Stomach (tissue), 9 donors: Measurements from ENCODE around the gene KANTR. TPM values are rescaled to one million over a fixed set of nuclear protein-coding genes. Genes with fewer than 3 reads are reported as not detected.
"Not testable (repeated sequence)": the region's sequence is repeated elsewhere in the genome, so short reads cannot be mapped to it uniquely, and the experiment has no call there.

Experiments used
- DNase-seq, 2 donors: peaks; one replicate each; pipeline versions ENCODE4 v3.0.0 to v3.0.0-alpha.2; 2013 to 2019
- H3K27ac ChIP-seq, 5 donors: fragments of 200-600 bp in 4 of 5; sonication (generic) in 4 of 5; one replicate each; pipeline ENCODE4 v1.5.1; 2013 to 2019; ENCODE audit warnings: mild to moderate bottlenecking in 1 of 5, moderate library complexity in 1 of 5
- H3K27me3 ChIP-seq, 3 donors: fragments of 200-600 bp; sonication (generic); one replicate each; pipeline ENCODE4 v1.5.1; 2017 to 2019; ENCODE audit warnings: mixed run types in 1 of 3
- H3K36me3 ChIP-seq, 4 donors: fragments of 200-600 bp; sonication (generic); 1 replicate in 3 of 4; 2 replicates in 1 of 4; pipeline ENCODE4 v1.5.1; 2016 to 2019
- H3K4me1 ChIP-seq, 4 donors: fragments of 200-600 bp; sonication (generic); one replicate each; pipeline ENCODE4 v1.5.1; 2016 to 2019
- H3K4me3 ChIP-seq, 4 donors: fragments of 200-600 bp; sonication (generic) in 3 of 4; one replicate each; pipeline ENCODE4 v1.5.1; 2016 to 2019; ENCODE audit warnings: mild to moderate bottlenecking in 1 of 4
- H3K9me3 ChIP-seq, 4 donors: fragments of 200-600 bp; sonication (generic); one replicate each; pipeline ENCODE4 v1.5.1; 2016 to 2019
- EP300 ChIP-seq: sonication (generic); formaldehyde crosslinking; IDR thresholded peaks from one replicate; pipeline ENCODE4 v1.6.1; 2017; ENCODE audit warnings: antibody characterized with exemption
- POLR2A ChIP-seq, 4 donors: fragments of 450-650 bp; IDR thresholded peaks; one replicate each; pipeline ENCODE4 v1.6.1; 2016; ENCODE audit warnings: antibody characterized with exemption in 4 of 4, control low read depth in 2 of 4, mild to moderate bottlenecking in 1 of 4, moderate library complexity in 1 of 4
- POLR2AphosphoS5 ChIP-seq, 3 donors: sonication (generic); formaldehyde crosslinking; IDR thresholded peaks; one replicate each; pipeline ENCODE4 v1.6.1; 2016; ENCODE audit warnings: antibody characterized with exemption in 3 of 3
- WGBS, 5 donors: extraction: QIAGEN DNeasy Blood & Tissue Kit in 3 of 5; methylation state at CpG; one replicate each; pipeline versions ENCODE4 v1.1.5 to v1.1.7; 2013 to 2018; 5-methylcytosine and 5-hydroxymethylcytosine counted together
- intact Hi-C: fragments of 100-400 bp; cut with DNase I; formaldehyde crosslinking; loops from one replicate; pipeline ENCODE4 v1.15.1; 2023; ENCODE audit warnings: low total_unique reads
- polyA plus RNA-seq, 3 donors: library from polyadenylated mRNA; stranded (reverse); fragments of 200-250 nt; gene quantifications; one replicate each; pipeline ENCODE4 v1.2.3, GENCODE V29; 2013
- total RNA-seq, 5 donors: library from RNA; depleted of rRNA; stranded (reverse); fragments of >200 nt; gene quantifications; one replicate each; pipeline versions ENCODE4 v1.1.0 to v1.2.3, GENCODE V29; 2014 to 2016
- TF ChIP-seq, protein P1 (sequence below), 7 experiments: fragments of 450-650 bp in 4 of 7; fragments of 200-600 bp in 3 of 7; sonication (generic) in 3 of 7; IDR thresholded peaks; one replicate each; pipeline ENCODE4 v1.5.1; 2016 to 2019; ENCODE audit warnings: antibody characterized with exemption in 7 of 7, control low read depth in 2 of 7, mild to moderate bottlenecking in 1 of 7
- donor health status: healthy with polysubstance abuse.
- donor health status: Bipolar disorder and iron deficiency.
- donor health status: healthy.

Gene KANTR
- total and polyA plus RNA-seq, 8 donors = 1.1 to 35.6 (median 8.6) TPM

GRCh38 chrX:53160297-53160983, 66.5 kb downstream of the KANTR start:
- TF ChIP-seq, protein P1, sequence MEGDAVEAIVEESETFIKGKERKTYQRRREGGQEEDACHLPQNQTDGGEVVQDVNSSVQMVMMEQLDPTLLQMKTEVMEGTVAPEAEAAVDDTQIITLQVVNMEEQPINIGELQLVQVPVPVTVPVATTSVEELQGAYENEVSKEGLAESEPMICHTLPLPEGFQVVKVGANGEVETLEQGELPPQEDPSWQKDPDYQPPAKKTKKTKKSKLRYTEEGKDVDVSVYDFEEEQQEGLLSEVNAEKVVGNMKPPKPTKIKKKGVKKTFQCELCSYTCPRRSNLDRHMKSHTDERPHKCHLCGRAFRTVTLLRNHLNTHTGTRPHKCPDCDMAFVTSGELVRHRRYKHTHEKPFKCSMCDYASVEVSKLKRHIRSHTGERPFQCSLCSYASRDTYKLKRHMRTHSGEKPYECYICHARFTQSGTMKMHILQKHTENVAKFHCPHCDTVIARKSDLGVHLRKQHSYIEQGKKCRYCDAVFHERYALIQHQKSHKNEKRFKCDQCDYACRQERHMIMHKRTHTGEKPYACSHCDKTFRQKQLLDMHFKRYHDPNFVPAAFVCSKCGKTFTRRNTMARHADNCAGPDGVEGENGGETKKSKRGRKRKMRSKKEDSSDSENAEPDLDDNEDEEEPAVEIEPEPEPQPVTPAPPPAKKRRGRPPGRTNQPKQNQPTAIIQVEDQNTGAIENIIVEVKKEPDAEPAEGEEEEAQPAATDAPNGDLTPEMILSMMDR (IDR thresholded peaks at IDR 0.05) = no peak
- TF ChIP-seq POLR2A (IDR thresholded peaks at IDR 0.05) (no peak), EP300 (no peak)
- peak in 1 of 2 donors; percentile 8 for DNase-seq
- H3K27ac ChIP-seq = no peak overlapping the region

DNA sequence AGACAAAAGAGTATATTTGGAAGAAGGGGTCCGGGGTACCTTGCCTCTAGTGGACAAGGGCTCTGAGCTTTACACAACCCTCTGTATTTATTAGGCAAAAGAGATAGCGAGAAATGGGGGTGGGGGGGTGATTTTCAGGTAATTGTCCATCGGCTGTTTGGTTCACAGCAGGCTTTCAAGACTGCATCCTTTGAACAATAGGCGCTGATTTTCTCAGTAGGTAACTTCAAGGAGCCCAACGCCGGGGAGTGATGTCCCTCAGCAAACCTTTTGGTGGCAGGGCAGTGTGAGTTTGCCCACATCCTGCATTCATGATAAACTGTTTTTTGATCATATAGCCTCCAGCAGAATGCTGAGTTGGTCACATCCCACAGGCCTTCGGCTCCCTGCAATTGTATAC, 69.5 kb downstream of the KANTR start:
- Histone ChIP-seq H3K27me3 (peaks cover 0 to 4% (median 0%) of the 10 kb centered on the region in 3 donors), H3K9me3 (no peaks in the 10 kb centered on the region), H3K36me3 (no peaks in the 10 kb centered on the region), H3K27ac (no peak overlapping the region), H3K4me1 (no peaks in the 10 kb centered on the region), H3K4me3 (no peak overlapping the region)
- TF ChIP-seq POLR2A (IDR thresholded peaks at IDR 0.05) (no peak), EP300 (no peak), POLR2AphosphoS5 (IDR thresholded peaks at IDR 0.05) (no peak)
- TF ChIP-seq, protein P1 (IDR thresholded peaks at IDR 0.05) = no peak
- WGBS, 5 donors = 57 to 91% (median 89%) methylated on average over 7 of the region's 7 CpGs
- intact Hi-C loops = no loop called here
- DNase-seq = no peak

More at GRCh38 chrX:53160297-53160983, 66.5 kb downstream of the KANTR start:
- intact Hi-C loops = no loop called here
- WGBS, 5 donors = 36 to 72% (median 63%) methylated on average over 5 to 6 of the region's 6 CpGs
- Histone ChIP-seq H3K9me3 (peaks cover 0 to 5% (median 0%) of the 10 kb centered on the region in 4 donors), H3K27me3 (peaks cover 0 to 4% (median 0%) of the 10 kb centered on the region in 3 donors), H3K36me3 (no peaks in the 10 kb centered on the region), H3K4me1 (no peaks in the 10 kb centered on the region), H3K4me3 (no peak overlapping the region)

- DNase-seq, H3K36me3 ChIP-seq, H3K4me1 ChIP-seq, intact Hi-C loops, H3K27ac ChIP-seq, H3K9me3 ChIP-seq, H3K27me3 ChIP-seq, H3K4me3 ChIP-seq: not testable (repeated sequence)
- WGBS, 5 donors = 67 to 78% (median 70%) methylated on average over 6 of the region's 6 CpGs
Measured at GRCh38 chrX:53164566-53164965, 70.6 kb downstream of the KANTR start.

GRCh38 chrX:53166103-53166502, 72.2 kb downstream of the KANTR start:
- H3K27me3 ChIP-seq = no peaks in the 10 kb centered on the region
- no peak for TF ChIP-seq EP300
- no peak for TF ChIP-seq POLR2AphosphoS5 (IDR thresholded peaks at IDR 0.05)
- TF ChIP-seq POLR2A (IDR thresholded peaks at IDR 0.05) = no peak
- TF ChIP-seq, protein P1 (IDR thresholded peaks at IDR 0.05) = no peak
- no peak overlapping the region for H3K27ac ChIP-seq
- H3K4me1 ChIP-seq = no peaks in the 10 kb centered on the region
- H3K9me3 ChIP-seq = no peaks in the 10 kb centered on the region
- intact Hi-C loops = no loop called here
- peaks cover 0 to 6% (median 2%) of the 10 kb centered on the region in 4 donors for H3K36me3 ChIP-seq
- no peak for DNase-seq
- 81 to 93% (median 87%) methylated on average over 3 of the region's 3 CpGs for WGBS, 5 donors
- no peak overlapping the region for H3K4me3 ChIP-seq

- H3K27ac ChIP-seq = no peak overlapping the region
- H3K4me3 ChIP-seq = no peak overlapping the region
- TF ChIP-seq, protein P1 (IDR thresholded peaks at IDR 0.05) = no peak
- no peak for TF ChIP-seq EP300
- no peak for TF ChIP-seq POLR2AphosphoS5 (IDR thresholded peaks at IDR 0.05)
- TF ChIP-seq POLR2A (IDR thresholded peaks at IDR 0.05) = no peak
- no peak for DNase-seq
- H3K4me1 ChIP-seq = no peaks in the 10 kb centered on the region
- peaks cover 0 to 9% (median 2%) of the 10 kb centered on the region in 4 donors for H3K9me3 ChIP-seq
- 90 to 100% (median 91%) methylated on average over 2 to 7 of the region's 7 CpGs for WGBS, 5 donors
- intact Hi-C loops = no loop called here
- peaks cover 0 to 46% (median 6%) of the 10 kb centered on the region in 4 donors for H3K36me3 ChIP-seq
- no peaks in the 10 kb centered on the region for H3K27me3 ChIP-seq
Measured at GRCh38 chrX:53171356-53171755, 77.4 kb downstream of the KANTR start.
